ENCODE data around the gene DLX3.
"Not testable (repeated sequence)": the region's sequence is repeated elsewhere in the genome, so short reads cannot be mapped to it uniquely, and the experiment has no call there.

The DLX3 gene

DNA sequence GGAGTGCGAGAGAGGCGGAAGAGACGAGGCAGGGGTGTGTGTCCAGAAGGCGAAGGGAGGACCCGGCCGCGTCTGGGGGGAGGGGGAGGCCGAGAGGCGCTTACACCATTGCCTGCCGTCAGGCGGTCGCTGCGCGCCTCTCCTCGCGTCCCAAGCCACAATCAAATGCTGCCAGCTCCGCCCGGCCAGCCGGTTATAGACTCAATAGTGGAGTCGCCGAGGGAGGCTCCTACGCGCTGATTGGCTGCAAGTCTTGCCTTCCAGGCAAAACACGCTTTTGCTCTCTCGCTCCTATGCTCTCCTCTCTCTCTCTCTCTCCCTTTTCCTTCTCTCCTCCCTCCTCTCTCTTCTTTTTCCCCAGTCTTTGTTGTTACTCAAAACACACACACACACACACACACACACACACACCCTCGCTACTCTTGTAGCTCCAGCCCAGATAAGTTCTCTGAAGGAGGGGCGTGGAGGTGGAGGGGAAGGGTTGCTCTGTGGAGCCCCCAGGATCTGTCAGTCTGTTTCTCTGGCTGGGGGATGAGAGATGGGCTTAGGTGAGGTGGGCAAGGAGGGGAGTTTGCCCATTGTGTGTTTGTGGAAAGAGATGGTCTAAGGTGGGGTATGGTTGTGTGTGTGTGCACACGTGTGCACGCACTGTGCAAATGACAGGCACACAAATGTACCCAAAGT is at the start of gene DLX3:
Gene DLX3, minus strand, starts transcription at position 170 of the 684 bp plus-strand sequence. CDS start 226 bp downstream, outside the sequence.
- no peak for DNase-seq (ENCODE audit: low read depth in 2 of 2)

DNA sequence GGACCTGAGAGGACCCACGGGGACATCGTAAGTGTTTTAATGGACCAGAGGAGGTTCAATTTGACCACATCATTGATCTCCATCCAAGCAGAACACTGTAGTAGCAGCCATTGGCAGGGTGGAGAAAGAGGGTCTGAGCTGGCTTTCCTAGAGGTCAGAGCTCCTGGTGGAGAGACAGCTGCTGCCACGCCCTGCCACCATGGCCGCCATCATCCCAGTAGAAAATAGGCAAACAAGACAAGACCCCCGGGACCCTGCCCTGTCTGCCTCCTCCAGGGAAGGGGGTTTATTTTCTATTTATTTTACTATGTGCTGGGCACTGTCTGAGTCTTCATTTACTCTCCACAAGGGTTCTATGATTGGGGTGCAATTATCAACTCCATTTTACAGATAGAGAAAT is 49.5 kb upstream of the DLX3 start:
- DNase-seq (ENCODE audit: low read depth in 2 of 2), result no peak

DNA sequence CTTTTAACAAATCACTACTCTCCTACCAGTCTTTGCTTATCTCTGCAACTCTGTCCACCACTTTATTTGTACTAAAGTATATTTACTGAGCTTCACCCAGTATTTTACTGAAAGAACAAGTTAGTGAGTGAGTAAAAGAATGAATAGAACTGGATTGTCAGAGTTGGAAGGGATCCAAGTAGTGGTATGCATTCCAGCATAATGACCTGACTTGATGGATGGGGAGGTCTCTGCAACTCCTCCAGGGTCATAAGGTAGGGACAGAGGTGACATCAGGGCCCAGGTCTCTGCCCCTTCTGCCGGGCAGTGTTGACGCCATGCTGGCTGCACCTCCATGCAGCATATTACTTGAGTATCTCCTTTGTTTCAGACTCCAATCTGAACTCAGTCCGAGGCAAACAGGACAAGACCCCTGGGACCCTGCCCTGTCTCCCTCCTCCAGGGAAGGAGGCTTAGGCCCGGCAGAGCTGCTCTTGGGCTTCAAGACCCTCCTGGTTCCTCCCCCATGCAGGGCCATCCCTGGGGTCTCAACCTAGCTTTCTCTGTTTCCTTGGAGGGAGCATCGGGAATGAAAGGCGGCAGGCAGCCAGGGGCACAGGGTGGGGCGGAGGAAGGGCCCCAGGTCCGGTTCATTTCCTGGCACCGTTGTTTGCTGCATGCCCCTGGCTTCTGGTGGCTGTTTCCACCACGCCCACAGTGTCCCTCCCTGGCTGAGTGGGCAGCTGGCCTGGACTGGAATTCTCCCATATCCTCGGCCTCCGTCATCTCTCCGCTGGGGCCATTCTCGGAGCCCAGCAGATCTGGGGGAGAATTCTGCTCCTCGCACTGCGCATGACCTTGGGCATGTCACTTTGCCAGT is 48.5 kb upstream of the DLX3 start:
- no peak for DNase-seq (ENCODE audit: low read depth in 2 of 2)

DNA sequence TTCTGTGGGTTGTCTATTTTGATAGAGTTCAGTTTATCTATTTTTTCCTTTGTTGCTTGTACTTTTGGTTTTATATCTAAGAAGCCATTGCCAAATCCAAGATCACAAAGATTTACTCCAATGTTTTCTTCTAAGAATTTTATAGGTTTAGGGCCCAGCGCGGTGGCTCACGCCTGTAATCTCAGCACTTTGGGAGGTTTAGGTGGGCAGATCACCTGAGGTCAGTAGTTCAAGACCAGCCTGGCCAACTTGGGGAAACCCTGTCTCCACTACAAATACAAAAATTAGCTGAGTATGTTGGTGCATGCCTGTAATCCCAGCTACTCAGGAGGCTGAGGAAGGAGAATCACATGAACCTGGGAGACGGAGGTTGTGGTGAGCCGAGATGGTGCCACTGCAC is 47.2 kb upstream of the DLX3 start:
- DNase-seq (ENCODE audit: low read depth in 2 of 2), result no peak

DNA sequence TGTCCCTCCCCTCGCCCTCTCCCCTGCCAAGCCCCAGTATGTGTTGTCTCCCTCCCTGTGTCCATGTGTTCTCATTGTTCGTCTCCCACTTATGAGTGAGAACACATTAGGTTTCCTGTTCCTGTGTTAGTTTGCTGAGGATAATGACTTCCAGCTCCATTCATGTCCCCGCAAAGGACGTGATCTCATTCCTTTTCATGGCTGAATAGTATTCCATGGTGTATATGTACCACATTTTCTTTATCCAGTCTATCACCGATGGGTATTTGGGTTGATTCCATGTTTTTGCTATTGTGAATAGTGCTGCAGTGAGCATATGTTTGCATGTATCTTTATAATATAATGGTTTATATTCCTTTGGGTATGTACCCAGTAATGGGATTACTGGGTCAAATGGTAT is 45.5 kb upstream of the DLX3 start:
- not testable (repeated sequence) for DNase-seq (ENCODE audit: low read depth in 2 of 2)

DNA sequence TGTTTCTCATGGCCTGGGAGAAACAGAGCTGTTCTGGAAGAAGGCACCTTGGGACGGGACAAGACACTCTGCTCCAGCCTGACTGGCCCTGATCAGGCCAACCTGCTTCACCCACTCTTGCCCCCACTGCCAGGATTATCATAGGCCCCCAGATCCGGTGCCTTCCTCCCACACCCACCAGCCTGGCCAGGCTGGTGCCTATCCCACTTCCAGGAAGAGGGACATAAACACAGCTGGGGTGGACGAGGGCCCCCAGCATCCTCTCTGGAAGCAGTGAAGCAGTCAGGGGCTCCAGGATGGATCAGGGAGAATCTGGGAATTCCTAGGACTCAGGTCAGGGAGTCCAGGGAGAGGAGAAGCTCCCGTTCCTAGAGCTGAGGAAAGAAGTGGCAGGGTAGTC is 44.0 kb upstream of the DLX3 start:
- no peak for DNase-seq (ENCODE audit: low read depth in 2 of 2)

DNA sequence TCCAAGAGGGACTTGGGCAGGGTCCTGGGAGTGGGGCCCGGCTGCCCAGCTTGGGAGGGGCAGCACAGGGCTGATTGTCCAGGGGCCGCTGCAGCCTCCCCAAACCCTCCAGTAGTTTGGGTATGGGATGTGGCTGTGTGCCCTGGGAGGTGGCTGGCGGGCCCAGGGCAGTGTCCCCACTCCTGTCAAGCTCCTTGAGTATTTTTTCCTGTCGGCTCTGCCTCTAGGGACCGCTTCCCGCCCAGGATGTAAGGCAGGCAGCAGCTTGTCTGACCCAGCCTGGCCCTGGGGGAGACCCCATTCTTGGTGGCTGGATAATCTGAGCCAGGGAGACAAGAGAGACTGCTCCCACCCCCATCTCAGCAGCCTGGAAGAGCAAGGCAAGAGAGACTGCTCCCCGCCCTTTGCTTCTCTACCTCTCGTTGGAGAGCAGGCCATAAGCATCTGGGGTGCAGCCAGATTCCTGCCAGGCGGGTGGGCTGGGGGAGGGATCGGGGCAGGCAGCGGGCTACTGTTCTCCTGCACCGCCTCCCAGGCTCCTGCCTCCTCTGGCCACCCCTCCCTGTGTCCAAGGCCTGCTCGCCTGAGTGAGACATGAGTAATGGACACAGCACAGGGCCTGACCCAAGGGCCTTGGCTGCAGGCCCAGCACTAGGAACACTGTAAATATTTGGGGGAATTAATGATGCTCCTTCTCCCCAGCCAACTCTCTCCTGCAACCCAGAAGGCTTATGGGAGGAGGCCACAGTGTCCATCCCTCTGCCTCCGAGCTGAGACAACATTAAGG is 42.5 kb upstream of the DLX3 start:
- no peak for DNase-seq (ENCODE audit: low read depth in 2 of 2)

DNA sequence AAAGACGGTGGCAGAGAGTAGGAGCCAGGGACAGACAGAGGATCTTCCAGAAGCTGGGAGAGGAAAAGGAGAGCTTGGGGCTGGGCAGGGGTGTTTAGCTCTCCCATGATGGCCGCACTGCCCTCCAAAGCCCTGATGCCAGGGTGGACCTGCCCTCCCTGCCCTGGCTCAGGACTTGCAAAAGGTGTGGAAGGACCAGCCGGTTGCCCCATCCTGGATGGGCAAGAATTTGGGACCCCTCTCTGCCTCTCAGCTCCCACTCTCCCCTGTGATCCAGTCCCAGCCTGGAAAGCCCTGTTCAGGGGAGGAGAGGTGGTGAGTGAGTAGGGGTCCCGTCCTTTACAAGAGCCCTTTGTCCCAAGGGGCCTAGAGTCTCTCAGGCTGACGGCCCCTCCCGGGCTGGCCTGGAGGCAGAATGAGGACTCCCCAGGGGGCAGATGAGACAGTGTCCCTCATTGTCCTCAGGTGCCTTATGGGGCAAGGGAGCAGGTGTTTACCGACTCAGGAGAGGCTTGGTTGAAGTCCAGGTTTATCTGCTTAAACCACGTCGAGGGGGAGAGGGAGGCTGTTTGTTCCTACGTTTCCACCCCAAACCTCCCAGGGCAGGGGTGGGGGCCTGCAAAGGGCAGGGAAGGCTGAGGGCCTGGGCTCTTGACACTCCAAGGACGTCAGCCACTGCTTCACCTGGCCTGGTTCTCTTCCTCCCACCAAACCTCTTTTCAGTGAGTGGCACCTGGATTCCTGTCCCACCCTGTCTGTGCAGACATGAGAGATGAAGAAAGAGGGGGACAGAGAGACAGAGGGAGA is 41.6 kb upstream of the DLX3 start:
- no peak for DNase-seq (ENCODE audit: low read depth in 2 of 2)

DNA sequence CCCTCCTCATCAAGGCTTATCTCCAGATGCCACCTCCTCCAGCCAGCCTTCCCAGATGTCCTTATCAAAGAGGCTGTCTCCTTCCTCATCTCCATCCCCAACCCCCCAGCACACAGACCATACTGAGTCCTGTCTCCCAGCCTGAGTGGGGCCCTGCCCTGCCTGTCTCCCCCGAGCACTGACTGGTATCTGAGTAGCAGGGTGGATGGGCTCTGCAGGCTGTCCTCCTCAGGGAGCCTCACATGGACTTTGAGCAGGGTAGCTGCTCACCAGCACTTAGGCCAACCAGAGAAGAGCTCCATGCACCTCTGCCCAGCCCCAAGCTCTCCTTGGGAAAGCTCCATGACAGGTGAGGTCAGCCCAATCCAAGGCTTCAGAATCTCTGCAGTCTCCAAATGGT is 40.9 kb upstream of the DLX3 start:
- DNase-seq (ENCODE audit: low read depth in 2 of 2), result no peak

DNA sequence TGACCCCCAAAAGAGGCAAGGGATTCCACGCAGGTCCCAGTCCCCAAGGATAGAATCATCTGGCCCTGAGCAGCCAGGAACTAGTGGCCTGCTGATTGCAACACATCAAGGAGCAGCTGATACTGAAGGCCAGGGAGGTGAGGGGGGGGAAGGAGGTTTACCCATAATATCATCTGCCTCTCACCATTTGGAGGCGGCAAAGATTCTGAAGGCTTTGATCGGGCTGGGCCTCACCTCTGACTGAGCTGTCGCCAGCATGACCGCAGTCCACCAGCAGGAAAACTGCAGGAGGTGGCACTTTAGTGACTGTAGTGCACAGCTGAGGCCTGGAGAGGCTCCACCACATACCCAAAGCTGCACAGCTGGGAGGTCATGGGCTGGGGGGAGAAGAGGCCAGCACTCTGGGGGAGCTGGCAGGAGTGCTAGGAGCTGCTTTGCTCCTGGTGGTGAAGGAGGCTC is 40.4 kb upstream of the DLX3 start:
- DNase-seq (ENCODE audit: low read depth in 2 of 2), result no peak

DNA sequence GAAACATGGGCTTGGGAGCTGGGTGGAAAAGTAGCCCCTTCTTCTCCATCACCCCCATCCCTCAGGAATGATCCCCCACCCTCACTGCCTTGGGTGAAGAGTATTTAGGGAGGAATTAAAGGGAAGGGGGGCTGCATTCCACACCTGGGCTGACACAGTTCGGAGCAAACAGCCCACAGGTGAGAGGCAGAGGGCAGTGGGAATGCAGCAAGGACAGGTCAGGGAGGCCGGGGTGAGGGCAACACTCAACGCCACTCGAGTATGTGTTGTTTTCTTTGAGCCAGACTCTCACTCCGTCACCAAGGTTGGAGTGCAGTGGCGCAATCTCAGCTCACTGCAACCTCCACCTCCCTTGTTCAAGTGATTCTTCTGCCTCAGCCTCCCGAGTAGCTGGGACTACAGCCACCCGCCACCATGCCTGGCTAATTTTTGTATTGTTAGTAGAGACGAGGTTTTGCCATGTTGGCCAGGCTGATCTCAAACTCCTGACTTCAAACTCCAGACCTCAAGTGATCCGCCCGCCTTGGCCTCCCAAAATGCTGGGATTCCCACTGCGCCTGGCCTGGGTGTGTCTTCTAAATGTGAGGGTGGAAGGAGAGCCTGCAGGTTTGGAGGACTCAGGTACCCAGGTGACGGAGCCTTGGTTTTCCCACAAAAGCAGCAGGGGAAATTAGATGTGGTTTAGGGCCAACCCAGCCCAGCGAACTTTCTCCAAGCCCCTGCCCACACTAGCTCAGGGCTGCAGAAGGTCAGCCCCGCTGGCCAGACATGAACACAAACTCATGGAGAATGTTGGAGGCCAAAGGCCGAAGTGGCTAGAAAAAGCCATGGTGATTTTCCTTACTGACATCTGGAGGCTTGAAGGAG is 39.7 kb upstream of the DLX3 start:
- no peak for DNase-seq (ENCODE audit: low read depth in 2 of 2)

DNA sequence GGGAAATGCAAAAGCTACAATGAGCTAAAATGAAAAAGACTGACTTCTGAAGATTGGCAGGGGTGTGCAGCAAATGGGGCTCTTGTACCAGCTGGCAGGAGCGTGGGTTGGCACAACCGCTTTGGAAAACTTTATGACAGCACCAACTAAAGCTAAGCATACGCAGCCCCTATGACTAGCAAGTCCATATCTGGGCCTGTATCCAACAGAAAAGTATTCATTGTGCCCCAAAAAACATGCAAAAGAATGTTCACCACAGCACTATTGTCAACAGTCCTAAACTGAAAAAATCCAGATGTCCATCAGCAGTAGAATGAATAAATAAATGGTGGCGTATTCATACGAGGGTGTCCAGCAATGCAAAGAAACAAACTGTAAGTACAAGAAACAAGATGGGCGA is 38.3 kb upstream of the DLX3 start:
- no peak for DNase-seq (ENCODE audit: low read depth in 2 of 2)

DNA sequence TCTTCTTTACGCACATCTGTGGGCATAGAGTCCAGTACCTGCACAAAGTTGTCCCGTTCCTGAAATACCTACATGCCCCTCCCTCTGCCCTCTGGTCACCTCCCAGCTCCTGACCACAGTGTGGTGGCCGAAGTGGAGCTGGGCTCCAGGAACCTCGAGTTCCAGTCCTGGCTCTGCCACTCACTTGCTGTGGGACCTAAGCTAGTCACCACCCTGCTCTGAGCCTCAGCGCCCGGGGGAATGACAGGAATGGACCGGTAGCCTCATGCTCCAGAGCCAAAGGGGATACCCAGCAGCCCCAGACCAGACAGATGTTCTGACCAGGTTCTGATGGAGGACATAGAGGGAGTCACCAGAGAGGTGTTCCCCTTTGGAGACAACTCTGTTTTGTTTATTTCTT is 34.2 kb upstream of the DLX3 start:
- no peak for DNase-seq (ENCODE audit: low read depth in 2 of 2)

DNA sequence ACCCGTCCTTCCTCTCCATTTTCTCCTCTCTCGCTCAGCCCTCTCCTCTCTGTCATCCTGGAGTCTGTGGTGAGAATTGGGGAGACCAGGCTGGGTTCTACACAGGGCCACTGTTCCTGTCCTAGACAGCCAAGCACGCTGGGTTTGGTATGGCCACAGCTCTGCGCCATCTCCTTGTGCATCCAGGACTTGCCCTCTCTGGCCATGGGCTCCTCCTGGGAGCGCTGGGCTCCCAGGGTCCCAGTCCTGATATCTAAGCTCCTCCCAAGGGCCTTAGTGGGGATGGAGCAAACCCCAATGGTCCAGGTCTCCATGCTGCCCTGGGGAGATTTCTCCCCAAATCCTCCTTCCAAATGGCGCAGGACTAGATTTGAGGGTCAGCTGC is 33.7 kb upstream of the DLX3 start:
- no peak for DNase-seq (ENCODE audit: low read depth in 2 of 2)

DNA sequence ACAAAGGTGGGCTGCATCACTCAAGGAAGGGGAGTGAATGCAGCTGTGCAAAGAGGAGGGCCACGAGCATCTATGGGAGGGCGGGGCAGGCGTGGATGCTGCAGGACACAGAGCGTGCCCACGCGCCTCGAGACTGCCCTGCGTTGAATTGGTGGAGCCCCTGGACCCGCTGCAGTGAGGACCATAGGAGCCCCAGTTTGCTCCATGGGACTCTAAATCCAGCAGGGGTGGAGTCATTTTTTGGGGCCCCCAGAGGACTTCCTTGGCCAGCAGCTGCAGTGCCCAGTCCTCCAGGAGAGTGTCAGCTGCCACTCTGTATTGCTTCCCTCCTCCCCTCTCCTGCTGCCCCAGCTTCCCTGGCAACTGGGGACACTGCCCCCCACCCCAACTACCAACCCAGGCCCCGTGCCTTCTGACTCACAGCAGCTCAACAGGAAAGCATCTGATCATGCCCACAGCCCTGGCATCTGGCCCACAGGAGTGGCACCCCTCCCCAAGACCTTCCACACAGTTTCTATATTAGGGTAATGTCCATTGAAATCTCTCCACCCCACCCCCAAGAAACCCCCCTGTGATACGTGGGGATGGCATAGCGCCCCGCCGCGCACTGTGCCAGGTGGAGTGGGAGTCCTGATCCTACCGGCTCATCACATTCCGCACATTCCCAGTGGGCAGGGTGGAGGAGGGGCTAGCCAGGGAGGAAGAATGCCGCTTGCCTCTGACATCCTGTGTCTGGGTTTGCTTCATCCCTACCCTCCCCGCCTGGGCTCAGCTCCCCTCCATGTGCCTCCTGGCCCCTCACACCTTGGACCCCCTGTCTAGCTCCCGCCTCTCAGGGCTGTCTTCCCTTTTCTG is 33.1 kb upstream of the DLX3 start:
- no peak for DNase-seq (ENCODE audit: low read depth in 2 of 2)

DNA sequence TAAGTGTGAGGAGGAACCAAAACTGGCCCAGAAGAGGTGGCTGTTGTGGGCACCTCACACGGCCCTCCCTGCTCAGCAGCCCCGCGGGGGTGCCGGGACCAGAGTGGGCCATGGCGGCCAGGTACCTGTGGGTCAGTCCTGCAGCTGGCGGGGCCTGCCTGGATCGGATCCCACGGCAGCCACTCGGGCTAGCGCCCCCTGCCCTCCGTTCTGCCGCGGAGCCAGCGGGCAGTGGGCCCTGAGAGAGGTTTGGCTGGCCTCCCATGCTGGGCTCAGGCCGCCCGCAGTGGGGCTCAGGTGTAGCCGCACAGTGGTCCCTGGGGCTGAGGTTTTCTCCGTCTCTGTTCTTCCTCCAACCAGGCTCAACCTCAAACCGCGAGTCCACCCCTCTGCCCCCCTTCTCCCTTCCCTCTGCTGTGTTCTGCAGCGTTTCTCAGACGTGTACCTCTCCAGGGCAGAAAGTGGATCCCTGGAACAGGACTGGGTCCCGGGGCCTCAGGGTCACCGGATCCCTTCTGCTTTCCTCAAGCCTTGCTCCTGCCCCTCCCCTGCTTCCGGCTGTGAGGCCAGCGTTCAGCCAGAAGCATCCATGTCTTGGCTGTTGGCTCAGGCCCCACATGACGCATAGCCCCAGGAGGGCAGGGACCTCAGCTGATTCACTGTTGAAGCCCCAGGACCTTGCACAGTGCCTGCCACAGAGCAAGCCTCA is 32.3 kb upstream of the DLX3 start:
- no peak for DNase-seq (ENCODE audit: low read depth in 2 of 2)

DNA sequence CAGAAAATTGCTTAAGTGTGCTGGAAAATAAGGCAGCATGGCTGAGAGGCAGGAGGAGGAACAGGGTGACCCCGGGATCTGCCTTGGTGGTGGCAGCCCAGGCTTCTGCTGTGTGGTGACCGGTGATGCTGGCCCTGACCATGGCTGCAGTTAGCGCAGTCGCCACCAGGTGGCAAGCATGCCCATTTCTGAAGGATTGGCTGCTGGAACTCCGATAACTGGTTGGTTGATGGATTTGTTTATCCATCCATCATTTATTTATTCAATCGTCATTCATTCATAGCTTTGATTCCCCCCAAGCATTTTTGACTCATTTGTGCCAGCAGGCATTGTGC is 31.8 kb upstream of the DLX3 start:
- peak; percentile 71 to 76 for DNase-seq (ENCODE audit: low read depth in 2 of 2)

DNA sequence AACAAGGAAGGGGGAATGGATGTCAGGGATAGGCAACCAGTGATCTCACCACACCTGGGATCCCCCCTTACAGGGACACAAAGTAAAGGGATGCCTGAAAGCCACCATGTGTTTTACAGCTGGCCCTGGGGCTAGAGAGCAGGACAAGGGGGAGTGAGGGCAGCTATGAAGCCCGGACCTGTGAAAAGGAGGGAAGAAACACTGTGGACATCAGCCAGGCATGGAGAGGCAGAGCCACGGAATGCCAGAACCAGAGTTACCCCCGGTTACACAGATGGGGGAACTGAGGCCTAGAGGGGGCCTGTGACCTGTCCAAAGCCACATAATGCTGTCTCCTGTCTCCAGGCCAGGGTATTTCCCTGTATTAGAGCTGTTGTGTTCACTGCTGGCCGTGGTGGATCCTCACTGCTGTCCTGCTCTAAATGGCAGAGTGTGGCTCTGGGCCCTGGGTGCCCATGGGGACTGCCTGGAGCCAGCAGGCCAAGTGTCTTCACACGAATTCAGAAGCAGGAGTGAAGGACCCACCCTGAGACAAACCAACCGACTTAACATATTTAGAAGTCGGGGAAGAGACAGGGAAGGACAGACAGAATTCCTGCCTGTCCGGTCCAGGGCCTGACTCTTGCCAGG is 31.1 kb upstream of the DLX3 start:
- DNase-seq (ENCODE audit: low read depth in 2 of 2), result no peak

DNA sequence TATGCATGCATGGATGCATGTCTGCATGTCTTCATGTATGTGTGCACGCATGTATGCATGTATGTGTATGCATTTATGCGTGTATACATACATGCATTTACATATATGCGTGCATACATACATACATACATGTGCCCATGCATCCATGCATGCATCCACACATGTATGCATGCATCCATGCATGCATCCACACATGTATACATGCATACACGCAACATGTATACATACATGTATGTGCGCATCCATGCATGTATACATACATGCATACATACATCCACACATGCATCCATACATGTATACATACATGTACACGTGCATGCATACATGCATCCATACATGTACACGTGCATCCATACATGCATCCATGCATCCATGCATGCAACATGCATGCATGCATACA is 29.8 kb upstream of the DLX3 start:
- no peak for DNase-seq (ENCODE audit: low read depth in 2 of 2)
